GM19328 (cell line): ENCODE results near the gene CEP20.
"Not testable (repeated sequence)": the region's sequence is repeated elsewhere in the genome, so short reads cannot be mapped to it uniquely, and the experiment has no call there.

Source experiments
- ATAC-seq: cut with Tn5 transposase; IDR thresholded peaks from one replicate; pipeline ENCODE4 v1.9.1; 2021; ENCODE audit warnings: mild to moderate bottlenecking, moderate library complexity; ENCODE audit not compliant: unreplicated experiment

Gene CEP20

DNA sequence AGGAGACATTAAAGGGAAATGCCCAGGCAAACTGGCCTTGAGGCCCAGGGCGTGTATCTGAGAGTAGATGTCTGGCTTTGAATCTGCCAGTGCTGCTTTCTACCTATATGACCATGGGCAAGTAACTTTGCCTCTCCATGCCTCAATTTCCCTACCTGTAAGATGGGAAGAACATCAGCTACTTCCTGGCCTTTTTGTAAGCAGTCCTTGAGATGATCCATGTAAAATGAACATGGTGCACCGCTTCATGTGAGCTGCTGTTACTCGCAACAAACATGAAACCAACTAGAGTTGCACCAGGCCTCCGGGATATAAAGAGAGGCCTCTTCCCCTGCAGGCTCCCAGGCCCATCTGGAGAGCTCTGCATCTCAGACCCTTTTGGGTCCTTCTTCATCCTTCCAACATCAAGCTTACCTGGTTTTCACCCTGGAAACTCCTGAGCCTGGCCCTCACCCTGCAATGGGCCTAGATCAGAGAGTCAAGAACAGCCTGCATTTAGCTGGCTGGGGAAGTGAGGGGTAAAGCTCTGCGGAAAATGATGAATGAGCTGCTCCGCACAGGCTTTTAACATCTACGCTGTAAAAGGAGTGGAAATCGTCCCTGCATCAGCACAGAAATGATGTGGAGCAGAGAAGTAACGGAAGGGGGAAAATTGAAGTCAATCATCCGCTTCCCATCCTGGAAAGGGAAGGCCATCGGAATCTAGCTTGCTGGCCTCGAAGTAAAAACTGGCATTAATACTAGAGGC, 29.3 kb downstream of the CEP20 start:
- ATAC-seq: no peak

DNA sequence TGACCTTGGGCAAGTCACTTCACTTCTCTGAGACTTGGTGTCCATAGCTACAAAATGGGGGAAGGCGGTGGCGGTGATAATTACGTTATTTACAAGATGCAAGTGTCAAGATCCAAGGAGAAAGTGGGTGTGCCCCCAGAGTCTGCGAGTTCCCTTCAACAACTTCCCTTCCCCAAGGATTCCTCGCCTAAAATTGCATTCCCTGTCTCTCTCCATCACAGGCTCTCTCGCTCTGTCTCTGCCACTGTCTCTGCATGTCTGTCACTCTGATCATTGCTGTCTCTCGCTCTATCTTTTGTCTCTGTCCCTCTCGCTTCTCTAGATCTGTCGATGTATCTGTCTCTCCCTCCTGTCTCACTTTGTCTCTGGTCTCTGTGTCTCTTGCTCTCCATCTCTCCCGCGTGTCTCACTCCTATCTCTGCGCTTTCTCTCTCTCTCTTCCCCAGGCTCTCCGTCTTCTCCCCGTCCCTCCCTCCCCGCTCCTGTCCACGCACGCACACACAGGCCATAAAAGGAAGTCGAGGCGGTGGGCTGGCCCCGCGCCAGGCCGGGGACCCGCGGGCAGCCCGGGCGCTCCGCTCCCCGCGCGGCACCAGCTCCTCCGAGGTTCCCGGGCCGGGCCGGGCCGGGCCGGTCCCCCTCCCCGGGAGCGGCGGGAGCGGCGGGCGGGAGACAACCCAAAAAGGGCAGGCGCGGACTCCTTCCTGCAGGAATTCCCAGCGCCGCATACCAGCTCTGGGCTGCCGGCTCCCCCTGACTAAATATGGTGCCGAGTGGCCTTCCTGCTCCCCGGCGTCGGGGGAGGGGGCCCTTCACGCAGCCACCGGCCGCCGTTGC, 30.5 kb downstream of the CEP20 start:
- no peak for ATAC-seq

DNA sequence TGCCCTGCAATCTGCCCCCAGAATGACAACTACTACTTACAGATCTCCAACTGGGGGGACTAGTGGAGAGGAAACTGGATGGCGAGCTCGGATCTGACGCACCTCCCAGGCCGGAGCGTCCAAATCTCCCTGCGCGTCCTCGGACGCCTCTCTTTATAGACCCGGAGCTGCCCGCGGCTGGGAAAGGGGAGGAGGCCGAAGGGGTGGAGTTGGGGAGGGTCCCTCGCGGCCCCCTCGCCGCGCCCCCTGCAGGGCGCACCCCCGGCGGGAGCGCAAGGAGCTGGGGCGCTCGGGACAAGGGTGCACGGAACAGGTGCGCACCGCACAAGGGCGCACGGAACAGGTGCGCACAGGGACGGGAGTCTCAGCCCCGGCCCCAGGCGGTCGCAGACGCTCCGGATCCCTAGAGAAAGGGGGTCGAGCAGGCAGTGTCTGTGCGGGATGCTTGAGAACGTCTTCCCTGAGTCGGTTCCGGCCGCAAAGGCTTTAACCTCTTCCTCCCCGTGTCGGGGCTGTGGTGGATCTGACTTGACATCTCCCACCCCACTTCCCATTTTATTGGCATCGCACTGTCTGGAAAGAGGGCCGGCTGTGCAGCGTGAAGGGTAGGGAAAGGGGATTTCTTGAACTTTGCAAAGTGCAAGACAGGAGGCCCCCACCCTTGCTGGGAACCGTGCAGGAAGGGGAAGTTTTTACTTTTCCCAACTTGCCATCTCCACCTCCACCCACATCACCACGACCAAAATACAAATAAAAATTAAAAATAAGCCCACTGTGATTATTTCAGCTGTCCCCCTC, 31.3 kb downstream of the CEP20 start, which contains the start of gene MYH11:
Gene MYH11, minus strand, starts transcription at position 128 of the 798 bp plus-strand sequence. CDS start 18,776 bp downstream, outside the sequence.
- no peak for ATAC-seq

DNA sequence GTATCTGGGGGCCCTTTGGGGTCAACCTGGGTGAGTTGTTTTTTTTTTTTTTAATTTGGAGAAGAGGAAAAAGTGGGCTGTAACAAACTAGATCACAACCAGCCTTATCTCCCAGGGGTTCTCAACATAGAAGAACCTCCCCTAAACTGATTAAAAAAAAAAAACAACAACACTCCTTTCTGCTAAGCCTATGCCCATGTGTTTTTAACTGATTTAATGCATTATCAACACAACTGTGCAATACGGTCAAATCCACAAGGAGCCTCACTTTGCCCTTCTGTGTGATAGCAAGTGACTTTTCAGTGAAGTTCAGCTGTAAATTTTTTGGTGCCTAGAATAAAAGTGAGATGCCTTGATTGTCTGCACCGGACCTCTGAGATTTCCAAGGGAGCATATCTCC, 32.2 kb downstream of the CEP20 start:
- no peak for ATAC-seq

DNA sequence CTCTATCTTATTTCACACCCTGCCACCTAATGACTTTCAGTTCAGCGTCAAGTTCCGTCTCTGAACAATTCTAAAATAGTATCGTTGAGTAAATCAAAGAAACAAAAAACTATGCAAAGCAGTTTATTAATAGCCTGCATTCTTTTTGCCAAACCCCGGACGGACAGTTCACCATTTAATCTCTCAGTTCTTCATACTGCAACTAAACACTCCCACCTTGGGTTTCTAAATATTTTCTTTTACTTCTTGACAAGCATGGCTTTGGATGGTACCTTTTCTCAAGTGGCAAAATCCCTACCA, 32.7 kb downstream of the CEP20 start:
- ATAC-seq: no peak

DNA sequence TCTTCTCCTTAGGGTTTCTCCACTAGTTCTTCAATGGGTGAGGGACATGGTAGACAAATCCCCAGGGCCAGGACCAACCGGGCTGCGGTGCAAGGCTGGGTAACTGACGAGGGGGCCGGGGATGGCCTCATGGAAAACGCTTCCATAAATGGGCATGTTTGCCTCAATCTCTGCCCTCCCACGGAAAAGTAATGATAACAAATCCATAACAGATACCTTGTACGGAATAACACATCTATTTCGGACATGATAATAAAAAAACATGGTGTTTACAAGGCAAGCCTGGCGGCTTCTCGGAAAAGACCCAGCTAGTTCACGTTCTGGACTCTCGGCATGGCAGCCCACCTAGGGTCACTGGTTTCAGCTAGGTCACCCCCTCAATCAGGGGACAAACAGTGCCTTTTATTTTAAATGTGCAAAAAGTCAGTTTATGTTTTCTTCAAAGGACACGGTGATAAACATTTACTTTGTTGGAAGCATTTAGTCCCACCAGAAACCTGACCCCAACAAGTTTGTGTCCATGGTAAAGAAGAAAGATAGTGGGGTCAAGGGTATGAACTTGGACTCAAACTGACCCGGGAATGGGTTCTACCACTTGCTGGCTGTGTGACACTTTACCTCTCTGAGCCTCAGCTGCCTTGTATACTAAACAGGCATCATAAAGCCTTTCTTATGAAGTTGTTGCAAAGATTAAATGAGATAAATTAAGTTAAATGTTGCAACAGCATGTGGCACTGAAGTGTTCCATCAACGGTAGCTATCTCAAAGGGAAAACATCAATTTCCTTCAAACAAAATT, 33.3 kb downstream of the CEP20 start:
- no peak for ATAC-seq

DNA sequence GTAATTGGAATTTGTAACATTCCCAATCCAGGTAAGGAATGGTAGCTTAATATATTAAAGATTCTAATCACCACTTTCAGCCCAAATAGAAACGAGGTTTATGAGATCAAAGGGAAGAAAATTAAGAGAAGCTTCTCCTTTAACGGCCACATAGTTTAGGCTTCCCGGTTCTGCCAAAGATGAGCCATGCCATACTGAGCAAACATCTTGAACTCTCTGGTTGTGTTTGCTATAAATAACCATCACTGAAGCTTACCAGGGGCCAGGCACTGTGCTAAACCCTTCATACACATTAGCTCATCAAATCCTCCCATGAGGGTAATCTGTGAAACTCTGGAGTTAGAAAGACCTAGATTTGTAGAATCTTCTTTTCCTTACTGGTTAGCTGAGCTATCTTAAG, 34.3 kb downstream of the CEP20 start:
- ATAC-seq: no peak

DNA sequence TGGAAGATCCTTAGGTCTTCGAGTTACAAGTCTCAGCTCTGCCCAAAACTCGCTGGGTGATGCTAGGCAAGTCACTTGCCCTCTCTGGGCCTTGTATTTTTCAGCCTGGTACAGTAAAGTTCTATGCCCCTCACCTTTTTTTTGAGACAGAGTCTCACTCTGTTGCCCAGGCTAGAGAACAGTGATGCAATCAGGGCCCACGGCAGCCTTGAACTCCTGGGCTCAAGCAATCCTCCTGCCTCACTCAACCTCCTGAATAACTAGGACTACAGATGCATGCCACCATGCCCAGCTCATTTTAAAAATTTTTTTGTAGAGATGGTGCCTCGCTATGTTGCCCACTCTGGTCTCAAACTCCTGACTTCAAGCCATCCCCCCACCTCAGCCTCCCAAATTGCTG, 35.4 kb downstream of the CEP20 start:
- ATAC-seq: no peak

DNA sequence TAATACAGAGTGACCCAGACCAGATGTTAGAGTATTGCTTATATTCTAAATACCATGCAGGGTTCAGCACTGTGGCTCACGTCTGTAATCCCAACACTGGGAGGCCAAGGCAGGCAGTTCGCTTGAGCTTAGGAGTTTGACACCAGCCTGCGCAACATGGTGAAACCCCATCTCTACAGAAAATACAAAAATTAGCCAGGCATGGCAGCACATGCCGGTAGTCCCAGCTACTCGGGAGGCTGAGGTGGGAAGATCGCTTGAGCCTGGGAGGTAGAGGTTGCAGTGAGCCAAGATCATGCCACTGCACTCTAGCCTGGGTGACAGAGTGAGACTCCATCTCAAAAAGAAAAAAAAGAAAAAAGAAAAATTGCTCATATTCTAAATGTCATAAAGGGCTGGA, 37.8 kb downstream of the CEP20 start:
- ATAC-seq: not testable (repeated sequence)

DNA sequence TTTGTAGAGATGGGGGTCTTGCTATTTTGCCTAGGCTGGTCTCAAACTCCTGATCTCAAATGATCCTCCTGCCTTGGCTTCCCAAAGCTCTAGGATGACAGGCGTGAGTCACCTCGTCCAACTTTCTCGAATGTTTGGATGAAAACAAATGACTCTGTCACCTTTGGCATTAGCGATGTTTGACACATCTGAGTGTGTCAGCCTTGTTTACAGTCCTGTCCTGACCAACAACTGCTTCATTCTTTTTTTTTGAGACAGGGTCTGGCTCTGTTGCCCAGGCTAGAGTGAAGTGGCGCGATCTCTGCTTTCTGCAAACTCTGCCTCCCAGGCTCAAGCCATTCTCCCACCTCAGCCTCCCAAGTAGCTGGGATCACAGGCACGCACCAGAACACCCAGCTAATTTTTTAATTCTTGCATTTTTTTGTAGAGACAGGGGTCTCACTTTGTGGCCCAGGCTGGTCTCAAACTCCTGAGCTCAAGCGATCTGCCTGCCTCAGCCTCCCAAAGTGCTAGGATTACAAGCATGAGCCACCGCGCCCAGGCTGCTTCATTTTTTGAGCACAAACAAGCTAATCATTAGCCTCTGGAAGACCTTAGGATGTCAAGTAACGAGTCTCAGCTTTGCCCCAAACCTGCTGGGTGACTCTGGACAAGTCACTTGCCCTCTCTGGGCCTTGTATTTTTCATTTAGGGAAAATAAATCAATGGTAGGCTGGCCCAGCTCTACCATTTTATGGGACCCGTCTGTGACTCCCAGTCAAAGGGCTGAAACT, 39.0 kb downstream of the CEP20 start:
- no peak for ATAC-seq

DNA sequence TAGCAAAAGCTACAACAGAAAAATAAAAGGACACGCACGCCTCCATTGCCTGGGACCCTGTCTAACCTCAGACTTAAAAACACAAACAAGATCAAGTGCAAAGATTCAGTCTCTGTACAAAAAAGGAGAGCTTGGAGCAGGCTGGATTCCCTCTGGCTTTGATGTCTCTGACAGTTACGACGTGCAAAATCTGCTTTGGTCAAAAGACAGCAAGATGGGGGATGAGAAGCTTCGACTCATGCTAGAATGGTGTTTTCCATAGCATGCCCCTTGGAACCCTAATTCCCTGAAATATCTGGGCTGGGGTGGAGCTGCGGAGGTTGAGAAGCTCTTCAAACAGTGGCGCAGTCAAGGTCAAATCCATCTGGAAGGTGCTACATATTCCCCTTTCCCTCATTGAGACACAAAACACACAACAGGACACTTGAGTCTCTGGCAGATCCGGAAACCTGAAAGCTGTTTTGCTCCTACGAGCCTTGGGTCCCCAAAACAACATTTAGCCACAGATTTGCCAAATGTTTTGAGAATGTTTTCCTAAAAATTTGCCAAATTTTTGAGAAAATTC, 40.7 kb downstream of the CEP20 start:
- no peak for ATAC-seq

DNA sequence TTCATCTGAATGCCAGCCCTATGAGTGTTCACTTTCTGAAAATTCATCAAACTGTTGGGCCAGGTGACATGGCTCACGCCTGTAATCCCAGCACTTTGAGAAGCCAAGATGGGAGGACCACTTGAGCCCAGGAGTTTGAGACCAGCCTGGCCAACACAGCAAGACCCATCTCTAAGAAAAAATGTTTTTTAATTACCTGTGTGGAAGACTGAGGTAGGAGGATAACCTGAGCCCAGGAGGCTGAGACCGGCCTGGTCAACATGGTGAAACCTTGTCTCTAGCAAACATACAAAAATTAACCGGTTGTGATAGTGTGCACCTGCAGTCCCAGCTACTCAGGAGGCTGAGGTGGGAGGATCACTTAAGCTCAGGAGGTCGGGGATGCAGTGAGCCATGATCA, 41.9 kb downstream of the CEP20 start:
- no peak for ATAC-seq

DNA sequence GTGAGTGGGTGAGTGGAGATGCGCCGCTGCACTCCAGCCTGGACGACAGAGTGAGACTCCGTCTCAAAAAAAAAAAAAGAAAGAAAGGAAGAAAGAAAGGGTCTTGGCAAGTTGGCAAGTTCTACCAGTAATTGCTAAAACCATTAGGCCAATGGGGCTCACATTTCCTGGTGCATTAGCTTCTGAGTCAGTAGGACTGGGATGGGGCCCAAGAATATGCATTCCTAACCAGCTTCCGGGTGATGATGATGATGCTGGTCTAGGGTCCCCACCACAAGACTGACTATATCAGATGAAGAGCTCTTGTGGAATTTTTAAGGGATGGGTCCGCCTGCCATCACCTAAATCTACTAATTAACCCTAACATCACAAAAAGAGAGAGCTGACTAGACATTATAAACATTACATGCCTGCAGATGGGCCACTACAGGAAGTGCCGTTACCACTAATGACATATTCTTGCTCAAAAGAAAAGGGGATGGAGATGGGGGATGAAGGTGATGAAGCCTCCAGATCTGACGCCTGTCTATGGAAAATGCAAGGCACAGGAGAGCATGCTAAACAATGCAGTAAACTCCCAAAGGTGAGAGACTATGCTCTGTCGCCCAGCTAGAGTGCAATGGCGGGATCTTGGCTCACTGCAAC, 44.6 kb downstream of the CEP20 start:
- ATAC-seq: no peak

DNA sequence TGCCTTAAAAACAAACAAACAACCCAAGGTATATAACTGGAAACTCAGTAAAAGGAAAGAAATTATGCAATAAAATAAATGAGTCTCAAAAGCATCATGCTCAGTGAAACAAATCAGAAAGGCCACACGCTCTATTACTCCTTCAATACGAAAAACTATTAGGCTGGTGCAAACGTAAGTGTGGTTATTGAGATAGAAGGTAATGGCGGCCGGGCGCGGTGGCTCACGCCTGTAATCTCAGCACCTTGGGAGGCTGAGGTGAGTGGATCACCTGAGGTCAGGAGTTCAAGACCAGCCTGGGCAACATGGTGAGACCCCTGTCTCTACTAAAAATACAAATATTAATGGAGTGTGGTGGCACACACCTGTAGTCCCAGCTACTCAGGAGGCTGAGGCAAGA, 49.2 kb downstream of the CEP20 start:
- ATAC-seq: not testable (repeated sequence)

DNA sequence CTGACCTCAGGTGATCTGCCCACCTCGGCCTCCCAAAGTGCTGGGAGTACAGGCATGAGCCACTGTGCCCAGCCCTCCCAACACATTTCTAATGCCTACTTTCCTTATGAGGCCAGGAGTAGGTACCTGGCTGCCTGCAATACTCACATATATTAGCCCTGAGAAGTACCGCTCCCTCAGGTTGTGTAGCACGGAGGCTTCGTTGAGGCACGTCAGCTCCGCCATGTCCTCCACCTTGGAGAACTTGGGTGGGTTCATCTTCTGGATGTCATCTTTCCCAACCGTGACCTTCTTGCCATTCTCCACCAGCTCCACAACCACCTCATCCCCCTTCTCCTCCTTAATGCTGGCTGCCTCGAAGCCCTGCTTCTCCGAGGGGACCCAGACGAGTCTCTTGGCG, 50.6 kb downstream of the CEP20 start:
- ATAC-seq: no peak

DNA sequence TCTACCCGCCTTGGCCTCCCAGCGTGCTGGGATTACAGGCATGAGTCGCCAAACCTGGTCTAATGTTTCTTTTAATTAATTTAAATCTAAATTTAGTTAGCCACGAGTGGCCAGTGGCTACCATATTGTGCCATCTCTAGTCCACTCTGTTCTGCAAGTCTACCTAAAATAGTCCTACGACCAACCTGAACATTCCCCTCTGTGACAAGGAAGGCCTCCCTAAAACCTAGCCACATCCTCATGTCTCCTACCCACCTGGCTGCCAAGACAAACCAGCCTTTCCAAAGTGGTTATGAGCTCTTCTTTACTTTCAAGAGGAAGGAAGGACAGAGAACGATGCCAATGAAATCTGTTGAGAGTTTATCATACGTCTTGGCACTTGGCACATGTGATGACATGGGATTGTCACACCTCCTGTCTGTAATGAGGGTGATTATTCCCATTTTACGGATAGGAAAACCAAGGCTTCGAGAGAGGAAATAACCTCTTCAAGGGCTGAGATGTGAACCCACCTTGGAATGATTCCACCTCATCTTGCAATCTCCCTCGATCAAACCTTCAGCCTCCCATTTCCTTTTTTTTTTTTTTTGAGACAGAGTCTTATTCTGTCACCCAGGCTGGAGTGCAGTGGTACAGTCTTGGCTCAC, 51.3 kb downstream of the CEP20 start:
- no peak for ATAC-seq

DNA sequence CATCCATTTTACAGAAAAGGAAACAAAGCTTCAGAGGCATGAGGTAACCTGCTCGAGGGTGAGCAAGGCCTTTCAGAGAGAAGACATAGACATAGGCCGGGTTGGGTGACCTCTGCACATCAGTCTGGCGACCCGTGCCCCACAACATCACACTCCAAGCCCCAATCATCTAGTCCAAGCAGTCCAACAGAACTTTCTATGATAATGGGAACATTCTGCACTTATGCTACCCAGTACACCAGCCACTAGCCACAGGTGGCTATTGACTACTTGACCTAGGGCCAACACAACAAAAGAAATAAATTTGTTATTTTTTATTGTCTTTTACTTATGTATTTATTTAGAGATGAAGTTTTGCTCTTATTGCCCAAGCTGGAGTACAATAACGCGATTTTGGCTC, 52.3 kb downstream of the CEP20 start:
- no peak for ATAC-seq

DNA sequence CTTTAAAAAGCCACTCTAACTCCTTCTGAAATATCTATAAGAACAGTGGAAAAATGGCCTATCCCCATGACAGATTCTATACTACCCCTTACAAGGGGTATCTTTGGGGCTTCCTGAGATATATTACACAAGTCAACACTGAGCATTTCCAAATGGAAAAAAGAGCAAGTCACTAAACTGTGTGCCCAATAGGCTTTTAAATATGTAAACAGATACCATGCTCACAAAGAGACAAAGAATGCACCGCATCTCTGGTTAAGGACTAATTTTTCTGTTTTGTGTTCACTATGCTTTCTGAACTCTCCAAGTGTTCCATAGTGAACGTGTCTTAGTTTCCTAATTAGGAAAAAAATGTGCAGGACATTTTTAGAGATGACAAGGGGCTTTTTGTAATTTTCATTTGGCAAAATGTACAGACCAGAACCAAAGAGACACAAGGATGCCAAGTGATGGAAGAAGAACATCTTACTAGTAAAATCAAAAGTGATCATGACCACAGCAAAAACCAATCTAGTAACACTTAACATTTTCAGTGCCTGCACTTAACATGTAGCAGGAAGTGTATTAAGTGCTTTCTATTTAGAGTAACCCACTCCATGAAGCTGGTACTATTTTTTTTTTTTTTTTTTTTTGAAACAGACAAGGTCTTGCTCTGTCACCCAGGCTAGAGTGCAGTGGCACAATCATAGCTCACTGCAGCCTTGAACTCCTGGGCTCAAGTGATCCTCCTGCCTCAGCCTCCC, 53.1 kb downstream of the CEP20 start:
- no peak for ATAC-seq
